WERI-Rb-1 (cell line): ENCODE measurements around the gene FBXW7.

ENCODE experiments used
- DNase-seq: peaks from one replicate; pipeline ENCODE4 v3.0.0-alpha.2; 2020
- H3K27ac ChIP-seq: fragments of 250-450 bp; sonication (Bioruptor Pico); 2 replicates; pipeline ENCODE4 v1.5.1; 2020; ENCODE audit warnings: mild to moderate bottlenecking, moderate library complexity
- H3K27me3 ChIP-seq: fragments of 250-450 bp; sonication (Bioruptor Pico); 2 replicates; pipeline ENCODE4 v1.5.1; 2021; ENCODE audit warnings: mild to moderate bottlenecking, low read depth, moderate library complexity; ENCODE audit not compliant: insufficient read depth, severe bottlenecking
- H3K36me3 ChIP-seq: fragments of 250-450 bp; sonication (Bioruptor Pico); 2 replicates; pipeline ENCODE4 v1.5.1; 2020; ENCODE audit warnings: mild to moderate bottlenecking, moderate library complexity
- H3K4me3 ChIP-seq: 2 replicates; pipeline ENCODE4 v1.5.1; 2011; ENCODE audit warnings: low read depth, mild to moderate bottlenecking, control low read depth, low read length
- H3K9me3 ChIP-seq: fragments of 250-450 bp; sonication (Bioruptor Pico); 2 replicates; pipeline ENCODE4 v1.5.1; 2021; ENCODE audit warnings: mild to moderate bottlenecking, moderate library complexity; ENCODE audit not compliant: severe bottlenecking
- CTCF ChIP-seq: IDR thresholded peaks from 2 replicates; pipeline ENCODE4 v1.5.1; 2011; ENCODE audit warnings: low read depth, mild to moderate bottlenecking, control low read depth, inconsistent platforms, low read length

Gene FBXW7

GRCh38 chr4:152528060-152528459, 7.8 kb downstream of the FBXW7 start:
- TF ChIP-seq CTCF, result no peak
- H3K9me3 ChIP-seq, result no peaks in the 10 kb centered on the region
- H3K27me3 ChIP-seq, result no peaks in the 10 kb centered on the region
- H3K27ac ChIP-seq, result no peak overlapping the region
- DNase-seq, result no peak
- H3K4me3 ChIP-seq, result no peak overlapping the region
- no peaks in the 10 kb centered on the region; the same call in 1 of the 2 replicates for H3K36me3 ChIP-seq

- Histone ChIP-seq H3K36me3 (no peaks in the 10 kb centered on the region), H3K27ac (no peak overlapping the region)
- no peak for DNase-seq
Observed at GRCh38 chr4:152525878-152526277, 10.0 kb downstream of the FBXW7 start.

GRCh38 chr4:152524427-152524826, 11.5 kb downstream of the FBXW7 start:
- DNase-seq, result no peak
- no peaks in the 10 kb centered on the region for H3K9me3 ChIP-seq

More at GRCh38 chr4:152525878-152526277, 10.0 kb downstream of the FBXW7 start:
- Histone ChIP-seq H3K9me3 (no peaks in the 10 kb centered on the region), H3K27me3 (no peaks in the 10 kb centered on the region), H3K4me3 (no peak overlapping the region)
- TF ChIP-seq CTCF, result no peak

GRCh38 chr4:152523731-152524130, 12.2 kb downstream of the FBXW7 start:
- DNase-seq, result no peak

More at GRCh38 chr4:152524427-152524826, 11.5 kb downstream of the FBXW7 start:
- no peak overlapping the region for H3K27ac ChIP-seq
- TF ChIP-seq CTCF, result no peak
- no peaks in the 10 kb centered on the region for H3K36me3 ChIP-seq
- H3K27me3 ChIP-seq, result no peaks in the 10 kb centered on the region
- H3K4me3 ChIP-seq, result no peak overlapping the region

GRCh38 chr4:152522754-152523153, 13.1 kb downstream of the FBXW7 start:
- DNase-seq, result no peak

More at GRCh38 chr4:152523731-152524130, 12.2 kb downstream of the FBXW7 start:
- TF ChIP-seq CTCF, result no peak
- Histone ChIP-seq H3K27me3 (no peaks in the 10 kb centered on the region), H3K36me3 (no peaks in the 10 kb centered on the region), H3K4me3 (no peak overlapping the region), H3K9me3 (no peaks in the 10 kb centered on the region), H3K27ac (no peak overlapping the region)

More at GRCh38 chr4:152522754-152523153, 13.1 kb downstream of the FBXW7 start:
- Histone ChIP-seq H3K4me3 (no peak overlapping the region), H3K27me3 (no peaks in the 10 kb centered on the region), H3K9me3 (no peaks in the 10 kb centered on the region), H3K36me3 (no peaks in the 10 kb centered on the region), H3K27ac (no peak overlapping the region)
- no peak for TF ChIP-seq CTCF
